Measurements from ENCODE around the gene GARIN5B.
"Not testable (repeated sequence)": the region's sequence is repeated elsewhere in the genome, so short reads cannot be mapped to it uniquely, and the experiment has no call there.

GARIN5B gene

GRCh38 chr19:55348317-55349034 lies 14.6 kb downstream of the GARIN5B start:
- DNase-seq (ENCODE audit: low read depth), result no peak

GRCh38 chr19:55347442-55348009 lies 15.5 kb downstream of the GARIN5B start:
- no peak for DNase-seq (ENCODE audit: low read depth)

GRCh38 chr19:55346725-55347441 lies 16.2 kb downstream of the GARIN5B start:
- DNase-seq (ENCODE audit: low read depth), result no peak

- no peak for DNase-seq (ENCODE audit: low read depth)
Observed at GRCh38 chr19:55345818-55346724, 17.0 kb downstream of the GARIN5B start.

- no peak for DNase-seq (ENCODE audit: low read depth)
Observed at GRCh38 chr19:55345101-55345817, 17.8 kb downstream of the GARIN5B start.

- no peak for DNase-seq (ENCODE audit: low read depth)
Observed at GRCh38 chr19:55344444-55344843, 18.6 kb downstream of the GARIN5B start.

GRCh38 chr19:55341595-55342531 lies 21.2 kb downstream of the GARIN5B start:
- DNase-seq (ENCODE audit: low read depth), result no peak

- DNase-seq (ENCODE audit: low read depth), result peak; percentile 43
Observed at GRCh38 chr19:55341171-55341588, 21.9 kb downstream of the GARIN5B start.

GRCh38 chr19:55340784-55341147 lies 22.3 kb downstream of the GARIN5B start:
- DNase-seq (ENCODE audit: low read depth), result no peak

GRCh38 chr19:55339889-55340783 lies 22.9 kb downstream of the GARIN5B start:
- no peak for DNase-seq (ENCODE audit: low read depth)

GRCh38 chr19:55339105-55339888 lies 23.8 kb downstream of the GARIN5B start, which contains the start of gene KMT5C:
KMT5C (plus strand) TSS chr19:55339876; CDS start chr19:55341937, 2,061 bp downstream.
- DNase-seq (ENCODE audit: low read depth), result peak; percentile 100

- DNase-seq (ENCODE audit: low read depth), result peak; percentile 47
Observed at GRCh38 chr19:55336101-55336500, 27.0 kb downstream of the GARIN5B start.

- DNase-seq (ENCODE audit: low read depth), result no peak
Observed at GRCh38 chr19:55333870-55334269, 29.2 kb downstream of the GARIN5B start.

- not testable (repeated sequence) for DNase-seq (ENCODE audit: low read depth)
Observed at GRCh38 chr19:55329791-55330190, 33.3 kb downstream of the GARIN5B start.

- not testable (repeated sequence) for DNase-seq (ENCODE audit: low read depth)
Observed at GRCh38 chr19:55328774-55329318, 34.2 kb downstream of the GARIN5B start.

GRCh38 chr19:55325172-55325571 lies 37.9 kb downstream of the GARIN5B start, which contains the start of gene TMEM150B:
TMEM150B (minus strand) TSS chr19:55325341; CDS start chr19:55321036, 4,305 bp downstream.
- no peak for DNase-seq (ENCODE audit: low read depth)

GRCh38 chr19:55324662-55325061 lies 38.4 kb downstream of the GARIN5B start:
- DNase-seq (ENCODE audit: low read depth), result no peak
